Common myeloid progenitor, CD34-positive (primary cell): Measurements from ENCODE around the gene MAPKAP1.
A peak's percentile ranks its signal among the peaks of the same experiment; 100 is the strongest.

Experiments used
- CTCF ChIA-PET: fragments of 350-600 bp; sonication (Branson Sonifier 250); formaldehyde crosslinking; loops from one replicate; lab custom pipeline; 2021; ENCODE audit warnings: antibody characterized with exemption; lab: Charles Lee
- POLR2A ChIA-PET: fragments of 350-600 bp; sonication (Branson Sonifier 250); formaldehyde crosslinking; loops from one replicate; lab custom pipeline; 2021; ENCODE audit warnings: antibody characterized with exemption; lab: Charles Lee
- DNase-seq, 3 donors: peaks; one replicate each; pipeline versions ENCODE4 v3.0.0 to v3.0.0-alpha.2; 2013
- H3K27ac ChIP-seq, 2 experiments: 1 replicate in 1 of 2; 2 replicates in 1 of 2; pipeline ENCODE4 v1.7.0; 2013; ENCODE audit warnings: inconsistent platforms in 2 of 2, low read length in 2 of 2, mild to moderate bottlenecking in 2 of 2, low read depth in 1 of 2, moderate library complexity in 1 of 2; ENCODE audit not compliant: severe bottlenecking in 2 of 2, insufficient read depth in 1 of 2, poor library complexity in 1 of 2
- H3K27me3 ChIP-seq, 5 experiments: replicated peaks in 2 of 5; 1 replicate in 3 of 5; 2 replicates in 2 of 5; pipeline versions ENCODE4 v1.6.1 to v1.7.0; 2013; ENCODE audit warnings: low read length in 4 of 5, mild to moderate bottlenecking in 2 of 5, moderate library complexity in 2 of 5, inconsistent platforms in 1 of 5; ENCODE audit not compliant: insufficient read depth in 5 of 5, control insufficient read depth in 4 of 5
- H3K36me3 ChIP-seq, 4 experiments: 1 replicate in 2 of 4; 2 replicates in 2 of 4; pipeline versions ENCODE4 v1.6.1 to v1.7.0; 2013; ENCODE audit warnings: low read length in 3 of 4, control low read depth in 1 of 4, mild to moderate bottlenecking in 1 of 4; ENCODE audit not compliant: control insufficient read depth in 4 of 4, insufficient read depth in 4 of 4
- H3K4me1 ChIP-seq, 4 experiments: 1 replicate in 3 of 4; 2 replicates in 1 of 4; pipeline versions ENCODE4 v1.6.1 to v1.7.1; 2013; ENCODE audit warnings: low read length in 3 of 4, mild to moderate bottlenecking in 3 of 4, control low read depth in 1 of 4, inconsistent platforms in 1 of 4, moderate library complexity in 1 of 4; ENCODE audit not compliant: control insufficient read depth in 4 of 4, insufficient read depth in 4 of 4; ENCODE audit errors: control extremely low read depth in 1 of 4
- H3K4me3 ChIP-seq, 7 experiments: 1 replicate in 4 of 7; 2 replicates in 3 of 7; pipeline versions ENCODE4 v1.5.1 to v1.7.0; 2013; ENCODE audit warnings: mild to moderate bottlenecking in 7 of 7, low read length in 6 of 7, moderate library complexity in 6 of 7, inconsistent platforms in 2 of 7, low read depth in 2 of 7, control low read depth in 1 of 7; ENCODE audit not compliant: insufficient read depth in 4 of 7, control insufficient read depth in 1 of 7; ENCODE audit errors: extremely low read depth in 1 of 7
- H3K9me3 ChIP-seq, 5 experiments: 1 replicate in 4 of 5; 2 replicates in 1 of 5; pipeline versions ENCODE4 v1.6.1 to v1.7.1; 2013; ENCODE audit warnings: low read length in 4 of 5, mild to moderate bottlenecking in 2 of 5, inconsistent platforms in 1 of 5, low read depth in 1 of 5, moderate library complexity in 1 of 5; ENCODE audit not compliant: control insufficient read depth in 4 of 5, insufficient read depth in 2 of 5; ENCODE audit errors: control extremely low read depth in 1 of 5
- WGBS: methylation state at CpG from one replicate; pipeline ENCODE4 v1.1.5; 2013; ENCODE audit not compliant: insufficient coverage; 5-methylcytosine and 5-hydroxymethylcytosine counted together

Gene MAPKAP1

GRCh38 chr9:125446561-125447094, 260.4 kb downstream of the MAPKAP1 start:
- no peak overlapping the region for H3K27ac ChIP-seq
- ChIA-PET POLR2A (no interaction called here), CTCF (no interaction called here)
- H3K4me3 ChIP-seq: no peak overlapping the region
- no peaks in the 10 kb centered on the region for H3K9me3 ChIP-seq
- peak in 2 of 3 donors; percentile 43 to 55 for DNase-seq
- peaks cover 0 to 2% (median 0%) of the 10 kb centered on the region in 4 experiments for H3K4me1 ChIP-seq
- no peaks in the 10 kb centered on the region for H3K27me3 ChIP-seq
- H3K36me3 ChIP-seq: peaks cover 0 to 23% (median 10%) of the 10 kb centered on the region in 4 experiments
- WGBS: 100% methylated on average over 2 of the region's 6 CpGs

GRCh38 chr9:125444956-125445506, 262.0 kb downstream of the MAPKAP1 start:
- H3K27ac ChIP-seq: no peak overlapping the region
- POLR2A ChIA-PET: no interaction called here
- peaks cover 0 to 19% (median 12%) of the 10 kb centered on the region in 4 experiments for H3K36me3 ChIP-seq
- peaks cover 0 to 2% (median 0%) of the 10 kb centered on the region in 4 experiments for H3K4me1 ChIP-seq
- H3K9me3 ChIP-seq: no peaks in the 10 kb centered on the region
- H3K27me3 ChIP-seq: no peaks in the 10 kb centered on the region
- H3K4me3 ChIP-seq: no peak overlapping the region
- WGBS: 91% methylated on average over 8 of the region's 8 CpGs
- no peak for DNase-seq
- CTCF ChIA-PET: no interaction called here

GRCh38 chr9:125444166-125444565, 262.8 kb downstream of the MAPKAP1 start:
- H3K4me1 ChIP-seq: no peaks in the 10 kb centered on the region
- CTCF ChIA-PET: interaction anchor here (0.8 kb wide), 1 partner anchor 168 kb away, joined by 3 read pairs; no protein-coding TSS in a partner anchor
- POLR2A ChIA-PET: no interaction called here
- no peak overlapping the region for H3K4me3 ChIP-seq
- WGBS: 96% methylated on average over 9 of the region's 10 CpGs
- no peak overlapping the region for H3K27ac ChIP-seq
- H3K27me3 ChIP-seq: no peaks in the 10 kb centered on the region
- peaks cover 0 to 27% (median 19%) of the 10 kb centered on the region in 4 experiments for H3K36me3 ChIP-seq
- no peak for DNase-seq
- no peaks in the 10 kb centered on the region for H3K9me3 ChIP-seq

GRCh38 chr9:125443367-125443766, 263.6 kb downstream of the MAPKAP1 start:
- 100% methylated on average over 2 of the region's 8 CpGs for WGBS
- Histone ChIP-seq H3K27ac (no peak overlapping the region), H3K4me1 (no peaks in the 10 kb centered on the region), H3K36me3 (peaks cover 0 to 32% (median 21%) of the 10 kb centered on the region in 4 experiments), H3K9me3 (no peaks in the 10 kb centered on the region), H3K4me3 (no peak overlapping the region), H3K27me3 (no peaks in the 10 kb centered on the region)
- CTCF ChIA-PET: interaction anchor here (3.4 kb wide), 1 partner anchor 16 kb away, joined by 13 read pairs; no protein-coding TSS in a partner anchor
- no peak for DNase-seq
- POLR2A ChIA-PET: no interaction called here

- 89% methylated on average over 4 of the region's 5 CpGs for WGBS
- H3K27me3 ChIP-seq: no peaks in the 10 kb centered on the region
- H3K4me3 ChIP-seq: no peak overlapping the region
- ChIA-PET CTCF (interaction anchor here (3.4 kb wide), 1 partner anchor 15 kb away, joined by 13 read pairs; no protein-coding TSS in a partner anchor), POLR2A (no interaction called here)
- peaks cover 0 to 36% (median 23%) of the 10 kb centered on the region in 4 experiments for H3K36me3 ChIP-seq
- no peak overlapping the region for H3K27ac ChIP-seq
- H3K4me1 ChIP-seq: no peaks in the 10 kb centered on the region
- DNase-seq: no peak
- no peaks in the 10 kb centered on the region for H3K9me3 ChIP-seq
Measured at GRCh38 chr9:125442452-125442851, 264.6 kb downstream of the MAPKAP1 start.

- DNase-seq: no peak
- no peak overlapping the region for H3K27ac ChIP-seq
- H3K9me3 ChIP-seq: no peaks in the 10 kb centered on the region
- H3K36me3 ChIP-seq: peaks cover 0 to 38% (median 25%) of the 10 kb centered on the region in 4 experiments
- 95% methylated on average over 7 of the region's 14 CpGs for WGBS
- POLR2A ChIA-PET: no interaction called here
- CTCF ChIA-PET: interaction anchor here (3.4 kb wide), 1 partner anchor 13 kb away, joined by 13 read pairs; no protein-coding TSS in a partner anchor
- H3K27me3 ChIP-seq: no peaks in the 10 kb centered on the region
- no peaks in the 10 kb centered on the region for H3K4me1 ChIP-seq
- no peak overlapping the region for H3K4me3 ChIP-seq
Measured at GRCh38 chr9:125440411-125440810, 266.6 kb downstream of the MAPKAP1 start.
